Adrenal gland (tissue), 5 donors: ENCODE measurements around the gene EPHB1.
A peak's percentile ranks its signal among the peaks of the same experiment; 100 is the strongest.

ENCODE experiments used
- CTCF ChIP-seq, 6 experiments: fragments of 450-650 bp in 4 of 6; fragments of 200-600 bp in 2 of 6; sonication (generic) in 1 of 6; IDR thresholded peaks; 1 replicate in 5 of 6; 2 replicates in 1 of 6; pipeline versions ENCODE4 v1.5.1 to v1.8.0; 2016 to 2021; ENCODE audit warnings: antibody characterized with exemption in 6 of 6, mild to moderate bottlenecking in 2 of 6, moderate library complexity in 1 of 6
- POLR2A ChIP-seq, 2 donors: fragments of 450-650 bp; IDR thresholded peaks; one replicate each; pipeline ENCODE4 v1.6.1; 2017; ENCODE audit warnings: antibody characterized with exemption in 2 of 2, mild to moderate bottlenecking in 2 of 2, moderate library complexity in 1 of 2
- donor health status: DM: no; HTN: no; CAD: no.

GRCh38 chr3:135229018-135229495, 434.0 kb downstream of the EPHB1 start:
- TF ChIP-seq CTCF (IDR thresholded peaks at IDR 0.05): peak in 2 of 6 experiments; percentile 15 to 21
- TF ChIP-seq POLR2A (IDR thresholded peaks at IDR 0.05): no peak
